ENCODE data around the gene AQP1. TPM values are rescaled to one million over a fixed set of nuclear protein-coding genes. Genes with fewer than 3 reads are reported as not detected.

AQP1 gene
- total RNA-seq, 1 donor from 2014 or later, result 253 TPM

GRCh38 chr7:30913821-30914515 lies 2.3 kb downstream of the AQP1 start:
- Histone ChIP-seq H3K4me1 (peaks cover 99% of the 10 kb centered on the region), H3K27ac (replicated peaks) (peak overlapping the region; percentile 92), H3K4me3 (peak overlapping the region; percentile 70), H3K36me3 (no peaks in the 10 kb centered on the region), H3K9me3 (replicated peaks) (no peaks in the 10 kb centered on the region), H3K27me3 (ENCODE audit: low read depth) (no peaks in the 10 kb centered on the region)
- TF ChIP-seq CTCF (IDR thresholded peaks at IDR 0.05; ENCODE audit: borderline replicate concordance), result no peak
- intact Hi-C loops (cut with micrococcal nuclease), result no loop called here
- DNase-seq, result no peak

GRCh38 chr7:30914596-30914995 lies 2.9 kb downstream of the AQP1 start:
- intact Hi-C loops (cut with micrococcal nuclease), result no loop called here
- Histone ChIP-seq H3K36me3 (no peaks in the 10 kb centered on the region), H3K9me3 (replicated peaks) (no peaks in the 10 kb centered on the region), H3K4me1 (peaks cover 100% of the 10 kb centered on the region), H3K27me3 (ENCODE audit: low read depth) (no peaks in the 10 kb centered on the region), H3K4me3 (peak overlapping the region; percentile 70), H3K27ac (replicated peaks) (peak overlapping the region; percentile 92)
- DNase-seq, result no peak
- no peak for TF ChIP-seq CTCF (IDR thresholded peaks at IDR 0.05; ENCODE audit: borderline replicate concordance)

GRCh38 chr7:30915005-30915601 lies 3.5 kb downstream of the AQP1 start:
- H3K36me3 ChIP-seq, result no peaks in the 10 kb centered on the region
- peaks cover 100% of the 10 kb centered on the region for H3K4me1 ChIP-seq
- no peaks in the 10 kb centered on the region for H3K9me3 ChIP-seq (replicated peaks)
- peak overlapping the region; percentile 92 for H3K27ac ChIP-seq (replicated peaks)
- intact Hi-C loops (cut with micrococcal nuclease), result no loop called here
- no peak for TF ChIP-seq CTCF (IDR thresholded peaks at IDR 0.05; ENCODE audit: borderline replicate concordance)
- no peak for DNase-seq
- peak overlapping the region; percentile 70 for H3K4me3 ChIP-seq
- H3K27me3 ChIP-seq (ENCODE audit: low read depth), result no peaks in the 10 kb centered on the region

GRCh38 chr7:30915751-30916150 lies 4.1 kb downstream of the AQP1 start:
- intact Hi-C loops (cut with micrococcal nuclease), result no loop called here
- Histone ChIP-seq H3K27ac (replicated peaks) (peak overlapping the region; percentile 92), H3K4me1 (peaks cover 100% of the 10 kb centered on the region)

DNA sequence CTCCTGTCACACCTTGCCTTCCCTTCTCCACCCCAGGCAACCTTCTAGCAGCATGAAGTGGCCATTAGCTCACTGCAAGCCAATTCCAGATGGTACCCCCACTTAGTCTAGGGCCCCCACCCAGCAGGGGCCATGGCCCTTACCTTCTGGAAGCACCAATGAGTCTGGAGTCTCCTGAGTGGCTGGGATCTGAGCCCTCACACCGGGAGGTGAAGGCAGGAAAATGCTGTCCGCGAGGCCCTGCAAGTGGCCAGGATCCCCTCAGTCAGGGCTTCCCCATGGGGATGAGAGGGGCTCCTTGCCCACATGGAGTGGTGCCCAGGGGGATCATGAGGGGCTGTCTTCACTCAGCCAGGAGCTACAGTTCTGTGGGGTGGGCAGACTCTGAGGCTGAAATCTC lies 4.6 kb downstream of the AQP1 start:
- no peak for DNase-seq
- intact Hi-C loops (cut with micrococcal nuclease), result no loop called here
- no peaks in the 10 kb centered on the region for H3K36me3 ChIP-seq
- H3K4me3 ChIP-seq, result peak overlapping the region; percentile 70
- no peaks in the 10 kb centered on the region for H3K27me3 ChIP-seq (ENCODE audit: low read depth)
- peak overlapping the region; percentile 92 for H3K27ac ChIP-seq (replicated peaks)
- H3K4me1 ChIP-seq, result peaks cover 100% of the 10 kb centered on the region
- H3K9me3 ChIP-seq (replicated peaks), result no peaks in the 10 kb centered on the region
- no peak for TF ChIP-seq CTCF (IDR thresholded peaks at IDR 0.05; ENCODE audit: borderline replicate concordance)

More at GRCh38 chr7:30915751-30916150, 4.1 kb downstream of the AQP1 start:
- DNase-seq, result no peak
- no peaks in the 10 kb centered on the region for H3K36me3 ChIP-seq
- H3K27me3 ChIP-seq (ENCODE audit: low read depth), result no peaks in the 10 kb centered on the region
- no peak for TF ChIP-seq CTCF (IDR thresholded peaks at IDR 0.05; ENCODE audit: borderline replicate concordance)
- H3K9me3 ChIP-seq (replicated peaks), result no peaks in the 10 kb centered on the region
- peak overlapping the region; percentile 70 for H3K4me3 ChIP-seq

Data from left ventricle myocardium inferior (tissue), 1 donor.